Lower leg skin (tissue), 3 donors: ENCODE data around the gene PDGFA.

Experiments used
- POLR2A ChIP-seq, 2 donors: fragments of 450-650 bp; IDR thresholded peaks; one replicate each; pipeline ENCODE4 v1.6.1; 2016 to 2017; ENCODE audit warnings: antibody characterized with exemption in 2 of 2, mild to moderate bottlenecking in 1 of 2, moderate library complexity in 1 of 2
- TF ChIP-seq, protein P1 (sequence below), 3 donors: fragments of 450-650 bp; IDR thresholded peaks; one replicate each; pipeline ENCODE4 v1.5.1; 2016; ENCODE audit warnings: antibody characterized with exemption in 3 of 3, mild to moderate bottlenecking in 3 of 3, moderate library complexity in 2 of 3

DNA sequence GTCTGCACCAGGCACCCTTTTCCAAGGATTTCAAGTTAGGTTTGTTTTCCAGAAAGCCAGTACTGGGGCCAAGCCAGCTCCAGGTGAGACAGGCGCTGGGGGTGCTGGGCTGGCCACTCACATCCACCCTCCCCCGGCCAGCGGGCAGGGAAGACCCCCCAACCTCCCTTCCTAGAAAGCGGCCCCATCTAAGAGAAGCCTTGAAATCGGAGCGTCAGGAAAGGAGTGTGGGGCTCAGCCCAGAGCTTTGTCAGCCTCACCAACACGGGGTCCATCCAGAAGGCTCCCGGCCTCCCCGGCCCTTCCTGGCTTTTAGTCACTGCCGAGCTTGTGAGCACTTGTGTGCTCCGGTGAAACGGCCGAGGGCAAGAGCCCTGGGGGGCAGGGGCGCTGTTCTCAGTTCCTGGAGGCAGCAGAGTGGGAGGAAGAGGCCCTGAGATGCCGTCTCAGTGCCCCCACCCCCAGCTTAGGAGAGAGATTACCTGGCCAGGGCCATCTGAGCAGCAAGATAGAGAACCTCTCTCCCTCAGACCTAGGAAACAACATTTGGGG lies 39.6 kb downstream of the PDGFA start:
- TF ChIP-seq, protein P1, sequence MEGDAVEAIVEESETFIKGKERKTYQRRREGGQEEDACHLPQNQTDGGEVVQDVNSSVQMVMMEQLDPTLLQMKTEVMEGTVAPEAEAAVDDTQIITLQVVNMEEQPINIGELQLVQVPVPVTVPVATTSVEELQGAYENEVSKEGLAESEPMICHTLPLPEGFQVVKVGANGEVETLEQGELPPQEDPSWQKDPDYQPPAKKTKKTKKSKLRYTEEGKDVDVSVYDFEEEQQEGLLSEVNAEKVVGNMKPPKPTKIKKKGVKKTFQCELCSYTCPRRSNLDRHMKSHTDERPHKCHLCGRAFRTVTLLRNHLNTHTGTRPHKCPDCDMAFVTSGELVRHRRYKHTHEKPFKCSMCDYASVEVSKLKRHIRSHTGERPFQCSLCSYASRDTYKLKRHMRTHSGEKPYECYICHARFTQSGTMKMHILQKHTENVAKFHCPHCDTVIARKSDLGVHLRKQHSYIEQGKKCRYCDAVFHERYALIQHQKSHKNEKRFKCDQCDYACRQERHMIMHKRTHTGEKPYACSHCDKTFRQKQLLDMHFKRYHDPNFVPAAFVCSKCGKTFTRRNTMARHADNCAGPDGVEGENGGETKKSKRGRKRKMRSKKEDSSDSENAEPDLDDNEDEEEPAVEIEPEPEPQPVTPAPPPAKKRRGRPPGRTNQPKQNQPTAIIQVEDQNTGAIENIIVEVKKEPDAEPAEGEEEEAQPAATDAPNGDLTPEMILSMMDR (IDR thresholded peaks at IDR 0.05), result no peak
- no peak for TF ChIP-seq POLR2A (IDR thresholded peaks at IDR 0.05)
